HG03066 (cell line): ENCODE measurements around the gene TCFL5.

ENCODE experiments used
- ATAC-seq: cut with Tn5 transposase; IDR thresholded peaks from one replicate; pipeline ENCODE4 v1.9.1; 2021; ENCODE audit warnings: low read depth; ENCODE audit not compliant: unreplicated experiment

The TCFL5 gene

DNA sequence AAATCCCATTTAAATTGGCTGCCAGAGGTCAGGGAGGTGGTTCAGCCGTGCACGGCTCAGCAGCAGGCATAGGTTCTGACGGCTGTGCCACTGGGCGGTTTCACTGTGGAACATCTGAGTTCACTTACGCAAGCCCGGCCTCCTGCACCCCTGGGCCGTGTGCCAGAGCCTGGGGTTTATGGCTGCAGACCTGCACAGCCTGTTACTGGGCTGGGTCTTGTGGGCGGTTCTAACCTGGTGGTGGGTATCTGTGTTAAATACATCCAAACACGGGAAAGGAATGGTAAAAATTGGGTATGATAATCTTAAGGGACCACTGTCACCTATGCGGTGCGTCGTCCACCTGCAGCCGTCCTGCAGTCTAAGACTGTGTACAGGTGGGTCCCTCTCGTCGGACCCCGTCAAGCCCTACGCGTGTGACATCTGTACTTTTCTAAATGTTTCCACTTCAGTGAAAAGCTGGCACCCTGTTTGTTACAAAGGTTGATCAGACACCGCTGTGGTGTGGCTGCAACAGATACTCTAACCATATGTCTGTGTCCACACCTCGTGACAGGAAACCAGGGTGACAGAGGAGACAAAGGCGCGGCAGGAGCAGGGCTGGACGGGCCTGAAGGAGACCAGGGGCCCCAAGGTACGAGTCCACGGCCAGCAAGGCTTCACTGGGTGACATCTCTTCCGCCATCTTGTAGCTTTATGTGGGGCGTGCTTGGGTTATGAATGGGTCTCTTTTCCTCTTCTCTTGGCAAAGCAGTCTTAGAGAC is 23.3 kb downstream of the TCFL5 start:
- ATAC-seq = no peak

GRCh38 chr20:62837790-62838127 is 23.9 kb downstream of the TCFL5 start:
- no peak for ATAC-seq

DNA sequence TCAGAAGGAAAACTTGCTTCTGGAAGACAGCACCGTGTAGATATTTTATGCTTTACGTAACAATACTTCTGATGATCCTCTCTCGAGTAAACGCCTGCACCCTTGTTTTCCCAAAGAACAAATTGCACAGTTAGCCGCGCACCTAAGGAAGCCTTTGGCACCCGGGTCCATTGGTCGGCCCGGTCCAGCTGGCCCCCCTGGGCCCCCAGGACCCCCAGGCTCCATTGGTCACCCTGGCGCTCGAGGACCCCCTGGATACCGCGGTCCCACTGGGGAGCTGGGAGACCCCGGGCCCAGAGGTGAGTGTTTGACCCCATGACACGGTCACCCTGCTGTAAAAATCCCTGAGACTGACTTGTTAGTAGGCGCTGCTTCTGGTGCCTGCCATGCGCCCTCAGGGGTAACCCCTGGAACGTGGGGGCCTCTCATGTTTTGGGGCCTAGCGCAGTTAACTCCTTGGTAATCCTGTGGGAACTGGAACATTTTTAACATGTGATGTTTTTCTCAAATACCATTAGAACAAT is 24.6 kb downstream of the TCFL5 start:
- no peak for ATAC-seq

DNA sequence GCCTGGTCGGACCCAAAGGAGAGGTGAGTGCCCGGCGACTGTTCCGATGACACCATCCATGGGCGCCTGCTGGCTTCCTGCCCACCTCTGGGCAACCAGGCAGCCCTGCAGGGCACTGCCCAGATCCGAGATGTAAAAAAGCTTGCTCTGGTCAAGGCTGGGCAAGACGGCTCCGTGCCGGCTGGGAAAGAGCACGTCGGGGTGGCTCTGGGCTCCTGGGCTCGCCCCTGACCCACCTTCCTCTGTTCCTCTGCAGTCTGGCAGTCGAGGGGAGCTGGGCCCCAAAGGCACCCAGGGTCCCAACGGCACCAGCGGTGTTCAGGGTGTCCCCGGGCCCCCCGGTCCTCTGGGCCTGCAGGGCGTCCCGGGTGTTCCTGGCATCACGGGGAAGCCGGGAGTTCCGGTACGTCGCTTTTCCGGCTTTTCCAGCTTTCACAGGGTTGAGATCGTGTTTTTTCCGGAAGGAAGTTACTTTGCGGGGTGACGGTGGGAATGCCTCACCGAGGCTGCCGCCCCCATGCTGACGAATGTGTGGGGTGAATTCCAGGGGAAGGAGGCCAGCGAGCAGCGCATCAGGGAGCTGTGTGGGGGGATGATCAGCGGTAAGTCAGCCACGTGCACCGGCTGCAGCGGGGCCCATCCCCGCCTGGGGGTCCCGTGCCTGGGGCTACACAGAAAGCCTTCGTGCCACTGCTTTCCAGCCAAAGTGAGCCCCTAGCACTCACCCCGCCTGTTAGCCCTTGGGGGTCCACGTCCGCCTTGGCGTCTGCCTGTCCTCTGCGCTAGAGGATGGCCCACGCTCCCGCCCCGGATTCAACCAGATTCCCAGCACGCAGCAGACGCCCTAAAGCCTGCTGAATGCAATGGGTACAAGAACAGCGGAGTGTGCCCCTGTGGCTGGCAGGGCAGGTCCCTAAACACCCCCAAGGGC is 25.4 kb downstream of the TCFL5 start:
- ATAC-seq = no peak

GRCh38 chr20:62834967-62835730 is 26.5 kb downstream of the TCFL5 start:
- ATAC-seq = no peak

DNA sequence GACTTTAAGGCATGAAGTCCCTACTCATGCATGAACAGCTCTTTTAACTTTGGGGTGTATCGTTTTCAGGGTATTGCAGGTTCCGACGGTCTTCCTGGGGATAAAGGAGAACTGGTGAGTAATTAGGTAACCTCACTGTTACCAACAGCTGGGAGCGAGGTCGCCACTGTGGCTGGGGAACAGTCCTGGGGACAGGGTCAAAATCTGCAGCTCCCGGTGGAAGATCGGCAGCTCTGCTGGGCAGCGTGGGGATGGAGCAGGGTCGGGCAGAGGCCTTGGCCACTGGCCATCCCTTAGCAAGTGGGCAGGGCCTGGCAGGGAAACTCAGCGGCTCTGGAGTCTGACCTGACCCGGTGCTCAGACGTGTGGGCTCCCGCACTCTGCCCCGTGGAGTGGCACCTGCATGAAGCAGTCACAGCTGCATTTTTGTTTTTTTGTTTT is 28.7 kb downstream of the TCFL5 start:
- ATAC-seq = no peak

GRCh38 chr20:62832212-62832922 is 29.3 kb downstream of the TCFL5 start:
- no peak for ATAC-seq

DNA sequence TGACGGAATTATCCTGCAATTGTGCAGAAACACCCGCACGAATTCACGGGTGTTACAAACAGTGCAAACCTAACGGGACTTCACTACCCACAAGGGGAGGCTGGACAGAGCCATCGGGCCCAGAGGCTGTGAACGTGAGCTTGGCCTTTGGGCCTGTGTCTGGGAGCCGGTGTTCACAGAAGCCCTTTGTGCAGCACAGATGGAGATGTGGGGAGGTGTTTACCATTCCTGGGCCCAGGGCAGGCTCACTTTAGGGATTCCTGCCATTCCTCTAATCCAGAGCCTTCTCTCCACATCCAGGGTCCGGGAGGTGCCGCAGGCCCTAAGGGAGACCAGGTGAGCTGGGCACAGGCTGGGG is 29.8 kb downstream of the TCFL5 start:
- ATAC-seq = no peak

DNA sequence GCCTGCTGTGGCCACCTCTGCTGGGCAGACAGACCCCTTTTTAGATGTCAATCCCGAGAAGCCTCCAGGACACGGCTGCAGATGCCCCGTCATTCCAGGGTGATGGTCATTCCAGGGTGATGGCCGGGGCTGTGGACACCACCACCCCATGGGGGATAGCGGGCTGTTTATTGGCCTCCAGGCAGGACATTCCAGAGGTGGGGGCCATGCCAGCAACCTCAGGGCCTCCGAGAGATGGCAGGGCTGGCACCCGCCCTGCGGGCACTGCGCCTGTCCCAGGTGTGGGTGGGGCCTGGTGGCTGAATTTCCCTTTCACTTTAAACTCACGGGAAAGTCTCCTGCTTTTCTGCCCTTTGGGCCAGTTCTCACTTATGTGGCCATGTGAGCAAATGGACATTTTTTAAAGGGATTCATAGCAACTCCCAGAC is 30.2 kb downstream of the TCFL5 start:
- no peak for ATAC-seq

- no peak for ATAC-seq
Observed at GRCh38 chr20:62830821-62831220, 30.8 kb downstream of the TCFL5 start.

DNA sequence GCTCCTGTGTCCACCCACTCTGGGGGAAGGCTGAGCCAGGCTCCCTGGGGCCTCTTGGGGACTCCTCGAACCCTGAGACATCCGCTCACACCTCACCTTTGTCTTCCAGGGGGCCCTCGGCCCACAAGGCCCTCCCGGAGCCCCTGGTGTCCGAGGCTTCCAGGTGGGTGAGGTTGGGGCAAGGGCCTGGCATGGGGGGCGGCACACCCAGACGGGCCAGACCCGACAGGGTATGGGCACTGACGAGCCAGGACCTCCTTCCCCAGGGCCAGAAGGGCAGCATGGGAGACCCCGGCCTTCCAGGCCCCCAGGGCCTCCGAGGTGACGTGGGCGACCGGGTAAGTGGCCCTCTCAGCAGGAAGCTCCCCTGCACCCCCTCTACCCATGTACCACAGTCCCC is 31.4 kb downstream of the TCFL5 start:
- no peak for ATAC-seq

GRCh38 chr20:62829231-62830230 is 32.1 kb downstream of the TCFL5 start:
- ATAC-seq = no peak

GRCh38 chr20:62828511-62829230 is 33.0 kb downstream of the TCFL5 start:
- no peak for ATAC-seq

GRCh38 chr20:62828051-62828450 is 33.6 kb downstream of the TCFL5 start:
- no peak for ATAC-seq

DNA sequence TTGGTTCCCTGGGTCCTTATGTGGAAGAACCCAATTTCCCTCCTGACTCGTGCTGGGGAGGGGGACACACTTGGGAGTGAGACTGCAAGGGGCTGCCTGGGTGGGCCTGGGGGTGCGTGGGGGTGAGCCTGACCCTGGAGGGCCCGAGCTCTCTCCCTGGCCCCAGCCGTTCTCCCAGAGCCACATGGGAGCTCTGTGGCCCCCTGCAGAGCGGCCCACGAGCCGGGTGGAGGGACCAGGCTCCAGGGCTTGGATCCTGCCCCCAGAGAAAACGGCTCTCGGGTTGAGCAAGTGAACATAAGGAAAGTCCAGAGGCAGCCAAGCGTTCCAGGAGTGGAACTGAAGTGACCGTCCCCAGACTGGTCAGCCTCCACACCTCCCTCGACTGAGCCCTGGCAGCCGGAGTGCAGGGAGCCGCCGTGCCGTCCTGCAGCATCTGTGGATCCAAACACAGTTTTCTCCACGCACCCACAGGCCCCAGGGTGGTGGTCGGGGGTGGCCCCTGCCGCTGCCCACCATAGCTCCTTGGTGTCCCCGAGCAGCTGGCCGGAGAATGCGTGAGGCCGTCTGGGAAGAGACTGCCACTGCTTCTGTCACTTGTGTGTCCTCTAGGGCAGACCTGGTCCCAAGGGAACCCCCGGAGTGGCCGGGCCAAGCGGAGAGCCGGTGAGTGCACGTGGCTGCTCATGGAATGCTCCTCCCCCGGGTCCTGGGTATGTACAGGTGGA is 34.1 kb downstream of the TCFL5 start:
- ATAC-seq = no peak

DNA sequence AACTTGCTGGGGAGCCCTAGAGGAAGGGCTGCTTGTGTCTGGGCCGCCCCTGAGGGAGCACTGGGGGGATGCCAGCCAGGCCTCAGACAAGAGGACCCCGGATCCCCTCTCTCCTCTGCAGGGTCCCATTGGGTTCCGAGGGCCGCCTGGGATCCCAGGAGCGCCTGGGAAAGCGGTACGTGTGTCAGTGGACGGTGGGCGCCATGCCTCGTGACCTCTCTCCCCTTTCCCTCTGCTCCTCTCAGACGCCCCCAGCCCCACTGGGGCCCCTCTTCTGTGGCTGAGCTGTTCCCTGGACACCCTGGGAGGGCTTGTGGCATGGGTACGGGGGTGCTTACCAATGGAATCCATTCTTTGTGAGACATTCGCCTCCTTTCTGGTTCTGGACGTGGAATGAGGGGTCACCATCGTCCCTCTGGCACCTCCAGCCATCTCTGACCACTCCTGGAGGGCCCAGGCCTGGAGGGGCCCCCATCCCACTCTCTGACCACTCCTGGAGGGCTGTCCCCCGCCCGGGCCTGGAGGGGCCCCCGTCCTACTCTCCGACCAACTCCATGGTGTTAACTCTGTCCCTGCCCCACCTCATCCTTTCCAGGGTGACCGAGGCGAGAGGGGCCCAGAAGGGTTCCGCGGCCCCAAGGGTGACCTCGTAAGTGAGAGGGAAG is 34.8 kb downstream of the TCFL5 start:
- ATAC-seq = no peak

DNA sequence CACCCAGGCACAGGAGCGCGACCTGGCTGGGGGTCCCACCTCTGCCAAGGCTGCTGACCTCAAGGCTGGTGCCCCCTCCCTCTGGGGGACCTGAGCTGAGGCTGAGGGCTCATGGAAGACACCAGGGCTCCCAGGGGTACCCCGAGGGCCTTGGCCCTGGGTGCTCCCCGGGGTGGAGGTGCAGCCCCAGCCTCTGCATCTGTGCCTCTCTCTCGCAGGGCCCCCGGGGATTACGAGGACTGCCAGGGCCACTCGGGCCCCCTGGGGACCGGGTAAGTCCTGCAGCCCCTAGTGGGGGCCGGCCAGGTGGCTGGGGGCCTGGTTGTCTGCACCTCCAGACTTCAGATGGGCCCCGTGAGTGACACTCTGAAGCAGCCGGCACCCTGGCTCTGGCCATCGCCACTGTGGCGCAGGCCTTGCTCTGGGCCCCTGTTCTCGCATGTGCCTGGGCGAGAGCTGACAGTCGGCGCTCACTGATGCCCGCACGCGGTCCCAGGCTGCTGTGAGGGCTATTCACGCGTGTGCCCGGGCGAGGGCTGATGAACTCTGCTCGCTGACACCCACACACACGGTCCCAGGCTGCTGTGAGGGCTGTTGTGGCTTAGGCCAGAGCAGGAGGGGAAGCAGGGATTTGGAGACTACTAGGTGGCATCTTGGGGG is 35.5 kb downstream of the TCFL5 start:
- ATAC-seq = no peak
